Ectodermal cell (in vitro differentiated cells): ENCODE data around the gene RBFOX2.
"Not testable (repeated sequence)": the region's sequence is repeated elsewhere in the genome, so short reads cannot be mapped to it uniquely, and the experiment has no call there.

Experiments used
- H3K27ac ChIP-seq: 2 replicates; pipeline ENCODE4 v1.7.0; 2013; ENCODE audit warnings: mild to moderate bottlenecking, low read depth, low read length; ENCODE audit not compliant: insufficient read depth, poor library complexity, severe bottlenecking
- H3K27me3 ChIP-seq: 2 replicates; pipeline ENCODE4 v1.7.0; 2013; ENCODE audit warnings: mild to moderate bottlenecking, low read length; ENCODE audit not compliant: insufficient read depth, control insufficient read depth, poor library complexity, severe bottlenecking
- H3K36me3 ChIP-seq: one replicate; pipeline ENCODE4 v1.7.0; 2013; ENCODE audit warnings: low read length; ENCODE audit not compliant: control insufficient read depth, insufficient read depth
- H3K4me1 ChIP-seq: one replicate; pipeline ENCODE4 v1.7.0; 2013; ENCODE audit warnings: low read length; ENCODE audit not compliant: control insufficient read depth, insufficient read depth
- H3K4me3 ChIP-seq: 2 replicates; pipeline ENCODE4 v1.7.0; 2013; ENCODE audit warnings: low read depth, low read length, control low read depth; ENCODE audit not compliant: insufficient read depth
- H3K9me3 ChIP-seq: 2 replicates; pipeline ENCODE4 v1.7.0; 2013; ENCODE audit warnings: mild to moderate bottlenecking, low read length, moderate library complexity; ENCODE audit not compliant: control insufficient read depth
- WGBS, 2 experiments: methylation state at CpG; one replicate each; pipeline ENCODE4 v1.1.7; 2013; ENCODE audit warnings: missing lambda C conversion rate in 2 of 2; 5-methylcytosine and 5-hydroxymethylcytosine counted together

Gene RBFOX2

DNA sequence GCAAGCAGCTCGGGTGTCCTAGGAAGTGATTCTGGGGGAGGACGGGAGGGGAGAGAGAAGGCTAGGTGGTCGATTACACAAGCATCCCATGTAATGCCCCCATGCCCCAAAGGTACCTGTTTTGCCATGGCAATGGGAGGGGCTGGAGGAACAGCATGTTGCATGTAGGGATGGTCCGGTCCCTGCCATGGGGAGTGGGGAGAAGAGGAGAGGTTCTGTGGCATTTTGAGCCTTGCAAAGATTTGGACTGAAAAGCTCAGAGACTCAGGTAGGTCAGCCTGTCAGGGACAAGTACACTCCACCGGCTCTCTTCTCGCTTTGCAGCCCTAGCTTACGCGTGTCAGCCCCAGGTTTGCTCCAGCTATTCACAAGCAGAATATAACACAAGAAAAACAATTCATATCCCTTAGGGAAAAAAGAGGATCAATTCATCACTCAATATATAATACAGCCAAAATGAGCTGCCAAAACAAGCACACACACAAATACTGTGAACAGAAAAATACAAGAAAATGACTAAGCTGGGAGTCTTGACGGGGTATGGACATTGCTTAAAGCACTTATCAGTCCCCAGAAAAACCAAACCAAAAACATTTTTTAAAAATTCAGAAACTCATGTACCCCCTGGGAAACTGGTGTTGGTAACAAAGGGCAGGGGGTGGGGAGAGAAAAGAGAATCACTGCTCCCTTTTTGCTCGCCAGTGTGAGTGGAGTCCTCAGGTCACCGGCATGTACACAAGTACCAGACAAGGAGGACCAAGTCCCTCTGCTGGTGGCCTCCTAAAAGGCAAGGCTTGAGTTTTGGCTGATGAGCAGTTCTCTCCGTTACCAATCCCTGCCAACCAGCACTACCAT, 289.3 kb downstream of the RBFOX2 start:
- Histone ChIP-seq H3K9me3 (no peaks in the 10 kb centered on the region), H3K4me3 (no peak overlapping the region), H3K27me3 (no peaks in the 10 kb centered on the region), H3K27ac (no peak overlapping the region), H3K36me3 (peaks cover 5% of the 10 kb centered on the region), H3K4me1 (no peaks in the 10 kb centered on the region)
- 87 to 88% methylated on average over 12 of the region's 12 CpGs for WGBS, 2 experiments

DNA sequence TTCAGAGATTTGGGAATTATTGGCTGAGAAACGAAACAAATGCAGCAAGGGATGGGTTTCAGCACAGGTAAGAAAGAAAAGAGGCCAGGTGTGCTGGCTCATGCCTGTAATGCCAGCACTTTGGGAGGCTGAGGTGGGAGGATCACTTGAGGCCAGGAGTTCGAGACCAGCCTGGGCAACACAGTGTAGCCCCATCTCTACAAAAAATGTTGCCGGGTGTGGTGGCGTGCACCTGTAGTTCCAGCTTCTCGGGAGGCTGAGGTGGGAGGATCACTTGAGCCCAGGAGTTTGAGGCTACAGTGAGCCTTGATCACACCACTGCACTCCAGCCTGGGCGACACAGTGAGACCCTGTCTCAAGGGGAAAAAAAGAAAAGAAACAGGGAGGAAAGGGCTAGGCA, 290.7 kb downstream of the RBFOX2 start:
- H3K27me3 ChIP-seq, H3K4me3 ChIP-seq, H3K4me1 ChIP-seq, H3K9me3 ChIP-seq, H3K36me3 ChIP-seq, H3K27ac ChIP-seq: not testable (repeated sequence)
- WGBS, 2 experiments, result 84 to 91% methylated on average over 6 of the region's 6 CpGs

DNA sequence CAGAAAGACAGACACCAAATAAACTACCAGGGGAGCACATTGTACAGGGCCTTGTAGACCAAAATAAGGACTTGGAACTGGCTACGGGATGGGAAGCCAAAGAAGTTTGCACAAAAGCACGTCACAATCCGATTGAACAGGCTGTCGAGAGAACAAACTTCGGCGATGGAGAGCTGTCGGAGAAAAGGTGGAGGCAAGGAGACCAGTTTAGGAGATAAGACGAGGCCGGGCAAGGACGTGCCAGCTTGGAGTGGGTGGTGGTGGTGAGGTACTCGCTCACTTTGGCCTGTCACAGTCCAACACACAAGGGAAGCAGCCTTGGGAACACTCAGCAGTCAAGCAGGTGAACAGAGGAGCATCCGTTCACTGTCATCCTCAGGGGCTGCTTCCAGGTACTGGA, 291.9 kb downstream of the RBFOX2 start:
- Histone ChIP-seq H3K4me1 (no peaks in the 10 kb centered on the region), H3K27ac (no peak overlapping the region), H3K36me3 (no peaks in the 10 kb centered on the region), H3K4me3 (no peak overlapping the region), H3K9me3 (no peaks in the 10 kb centered on the region), H3K27me3 (no peaks in the 10 kb centered on the region)
- WGBS, 2 experiments, result 96 to 97% methylated on average over 12 of the region's 12 CpGs

DNA sequence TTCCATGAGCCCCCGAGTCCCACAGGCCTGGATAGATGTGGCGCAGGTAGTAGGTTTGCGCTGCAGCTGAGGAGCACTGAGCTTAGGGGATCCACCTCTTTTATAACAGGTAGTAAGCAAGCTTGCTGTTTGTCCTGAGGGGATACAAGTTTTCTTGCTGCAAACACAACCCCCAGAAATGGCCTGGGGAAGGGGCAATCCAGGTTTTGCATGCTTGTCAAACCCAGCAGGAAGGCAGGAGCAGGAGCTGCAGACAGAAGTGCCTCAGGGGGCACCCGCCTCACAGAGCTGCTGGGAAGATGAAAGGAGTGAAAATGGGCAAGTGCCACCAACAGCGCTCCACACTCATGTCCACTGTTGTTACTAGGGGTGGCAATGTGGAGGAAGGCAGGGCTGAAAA, 292.5 kb downstream of the RBFOX2 start:
- Histone ChIP-seq H3K4me3 (no peak overlapping the region), H3K9me3 (no peaks in the 10 kb centered on the region), H3K4me1 (no peaks in the 10 kb centered on the region), H3K27me3 (no peaks in the 10 kb centered on the region), H3K36me3 (no peaks in the 10 kb centered on the region), H3K27ac (no peak overlapping the region)
- 90 to 96% methylated on average over 5 of the region's 5 CpGs for WGBS, 2 experiments

DNA sequence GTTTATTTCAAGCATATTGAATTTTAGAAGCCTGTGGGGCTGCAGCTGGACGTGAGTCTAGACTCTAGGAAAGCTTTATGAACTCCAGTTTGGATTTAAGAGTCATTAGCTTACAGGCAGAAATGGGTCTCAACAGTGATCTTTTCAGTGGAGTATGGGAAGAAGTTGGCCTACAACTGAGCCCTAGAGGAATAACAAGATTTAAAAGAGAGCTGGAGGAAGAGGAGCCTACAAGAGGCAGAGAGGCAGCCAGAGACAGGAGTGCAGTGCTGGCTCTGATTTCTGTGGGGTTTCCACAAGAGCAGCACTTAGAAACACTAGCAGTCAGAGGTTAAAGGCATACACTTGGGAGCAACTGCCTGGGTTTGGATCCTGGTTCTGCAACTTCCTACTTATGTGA, 293.1 kb downstream of the RBFOX2 start:
- no peaks in the 10 kb centered on the region for H3K4me1 ChIP-seq
- WGBS, 2 experiments, result 91 to 93% methylated on average over 1 of the region's 1 CpG
- no peaks in the 10 kb centered on the region for H3K9me3 ChIP-seq
- no peak overlapping the region for H3K27ac ChIP-seq
- H3K4me3 ChIP-seq, result no peak overlapping the region
- no peaks in the 10 kb centered on the region for H3K36me3 ChIP-seq
- H3K27me3 ChIP-seq, result no peaks in the 10 kb centered on the region

DNA sequence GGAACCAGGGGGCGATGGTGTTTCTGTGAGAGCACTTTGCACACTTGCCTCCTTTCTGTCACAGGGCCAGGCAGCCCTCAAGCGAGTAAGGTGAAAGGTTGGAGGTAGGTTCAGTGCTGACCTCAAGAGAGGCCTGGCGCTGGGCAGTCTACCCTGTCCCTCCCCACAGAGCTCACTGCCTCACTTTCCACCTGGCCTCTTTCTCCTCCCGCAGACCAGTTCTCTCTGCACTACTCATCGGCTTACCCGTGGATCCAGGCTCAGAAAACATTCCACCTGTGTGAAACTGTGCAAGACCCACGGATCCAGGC, 294.2 kb downstream of the RBFOX2 start:
- Histone ChIP-seq H3K4me3 (no peak overlapping the region), H3K9me3 (no peaks in the 10 kb centered on the region), H3K27ac (no peak overlapping the region), H3K27me3 (no peaks in the 10 kb centered on the region), H3K4me1 (no peaks in the 10 kb centered on the region), H3K36me3 (no peaks in the 10 kb centered on the region)
- 87% methylated on average over 6 to 7 of the region's 7 CpGs for WGBS, 2 experiments

DNA sequence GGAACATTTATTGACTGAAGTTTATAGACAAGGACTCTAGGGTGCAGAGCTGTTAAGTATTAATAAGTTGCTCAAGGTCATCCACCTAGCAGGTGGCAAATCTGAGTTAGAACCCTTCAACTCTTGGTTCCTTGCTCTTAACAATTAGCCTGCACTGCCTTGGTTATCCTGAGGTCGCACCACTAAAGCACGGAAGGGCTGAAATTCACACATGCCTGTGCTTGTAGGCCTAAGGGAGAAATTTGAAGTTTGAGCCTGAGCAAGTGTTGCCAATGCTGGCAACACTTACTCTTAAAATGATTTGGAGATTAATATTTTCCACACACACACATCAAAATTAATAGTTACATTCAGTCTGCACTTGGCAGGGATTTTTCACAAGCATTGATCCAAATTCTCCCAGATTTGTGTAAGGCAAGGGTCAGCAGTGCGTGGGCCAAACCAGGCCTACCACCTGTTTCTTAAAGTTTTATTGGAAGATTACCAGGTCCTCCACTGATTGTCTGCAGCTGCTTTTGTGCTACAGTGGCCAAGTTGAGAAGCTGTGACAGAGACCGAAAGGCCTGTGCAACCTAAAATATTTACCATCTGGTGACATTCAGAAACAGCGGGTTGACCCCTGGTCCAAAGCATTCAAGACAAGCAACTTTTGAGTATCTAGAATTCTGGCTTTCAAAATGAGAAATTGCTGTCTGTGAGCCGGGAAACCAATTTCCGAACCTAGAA, 294.7 kb downstream of the RBFOX2 start:
- 94 to 95% methylated on average over 7 of the region's 7 CpGs for WGBS, 2 experiments

DNA sequence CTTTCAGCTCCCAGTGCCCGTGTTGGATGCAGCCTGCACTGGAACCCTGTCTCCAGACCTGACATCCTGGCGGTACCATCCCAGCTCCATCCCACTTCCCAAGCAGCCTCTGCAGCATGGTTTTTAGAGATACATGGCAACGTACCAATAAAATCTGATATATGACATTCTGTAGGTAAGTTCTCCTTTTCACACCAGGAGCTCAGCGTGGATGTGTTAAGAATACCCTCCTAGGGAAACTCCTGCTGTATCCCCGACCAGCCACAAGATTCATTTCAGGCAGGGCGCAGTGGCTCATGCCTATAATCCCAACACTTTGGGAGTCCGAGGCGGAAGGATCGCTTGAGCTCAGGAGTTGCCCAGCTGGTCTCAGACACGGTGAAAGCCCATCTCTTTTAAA, 295.6 kb downstream of the RBFOX2 start:
- Histone ChIP-seq H3K27ac (no peak overlapping the region), H3K27me3 (no peaks in the 10 kb centered on the region), H3K36me3 (no peaks in the 10 kb centered on the region), H3K4me3 (no peak overlapping the region), H3K9me3 (no peaks in the 10 kb centered on the region), H3K4me1 (no peaks in the 10 kb centered on the region)
- WGBS, 2 experiments, result 94% methylated on average over 10 of the region's 10 CpGs

More for the DNA sequence above, 294.7 kb downstream of the RBFOX2 start:
- no peaks in the 10 kb centered on the region for H3K27me3 ChIP-seq
- H3K27ac ChIP-seq, result no peak overlapping the region
- no peaks in the 10 kb centered on the region for H3K9me3 ChIP-seq
- no peaks in the 10 kb centered on the region for H3K36me3 ChIP-seq
- no peaks in the 10 kb centered on the region for H3K4me1 ChIP-seq
- H3K4me3 ChIP-seq, result no peak overlapping the region

DNA sequence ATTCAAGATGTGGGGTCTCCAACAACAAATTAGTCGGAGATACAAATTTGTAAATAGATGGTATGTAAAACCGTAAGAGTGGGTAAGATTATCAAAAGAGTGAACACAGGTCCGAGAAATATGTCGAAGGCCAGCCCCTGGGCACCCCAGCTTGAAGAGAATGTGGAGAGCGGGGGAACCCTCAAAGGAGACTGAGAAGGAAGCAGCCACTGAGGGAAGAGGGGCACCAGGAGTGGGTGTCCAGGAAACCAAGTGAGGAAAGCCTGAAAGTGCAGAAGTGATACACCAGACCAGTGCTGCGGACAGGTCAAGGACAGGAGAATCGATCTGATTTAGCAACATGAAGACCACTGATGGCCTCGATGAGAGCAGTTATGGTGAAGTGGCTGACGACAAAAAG, 296.5 kb downstream of the RBFOX2 start:
- WGBS, 2 experiments, result 94 to 97% methylated on average over 9 of the region's 9 CpGs
- H3K36me3 ChIP-seq, result no peaks in the 10 kb centered on the region
- H3K4me1 ChIP-seq, result no peaks in the 10 kb centered on the region
- no peaks in the 10 kb centered on the region for H3K9me3 ChIP-seq
- no peaks in the 10 kb centered on the region for H3K27me3 ChIP-seq
- no peak overlapping the region for H3K4me3 ChIP-seq
- H3K27ac ChIP-seq, result no peak overlapping the region

DNA sequence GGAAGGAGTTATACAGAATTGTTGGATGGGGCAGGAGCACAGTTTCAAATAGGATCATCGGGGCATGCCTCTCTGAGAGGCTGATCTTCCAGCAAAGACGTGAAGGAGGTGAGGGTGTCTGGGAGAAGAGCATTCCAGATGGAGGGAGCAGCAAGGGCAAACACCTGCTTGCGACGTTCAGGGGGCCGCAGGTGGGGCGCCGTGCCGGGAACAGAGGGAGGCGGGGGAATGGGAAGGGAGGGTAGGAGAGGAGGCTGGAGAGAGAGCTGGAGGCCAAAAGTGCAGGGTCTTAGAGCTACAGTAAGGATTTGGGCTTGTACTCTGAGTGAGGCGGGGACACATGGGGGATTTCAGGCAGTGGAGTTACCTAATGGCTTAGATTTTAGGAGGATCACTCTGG, 297.3 kb downstream of the RBFOX2 start:
- no peak overlapping the region for H3K4me3 ChIP-seq

More for the DNA sequence above, 297.3 kb downstream of the RBFOX2 start:
- Histone ChIP-seq H3K36me3 (no peaks in the 10 kb centered on the region), H3K27me3 (no peaks in the 10 kb centered on the region), H3K4me1 (no peaks in the 10 kb centered on the region), H3K9me3 (no peaks in the 10 kb centered on the region), H3K27ac (no peak overlapping the region)
- 83 to 87% methylated on average over 10 of the region's 10 CpGs for WGBS, 2 experiments
